HG03039 (cell line): ENCODE results near the gene BNC2.

Experiments
- ATAC-seq: cut with Tn5 transposase; IDR thresholded peaks from one replicate; pipeline ENCODE4 v1.9.1; 2021; ENCODE audit warnings: mild to moderate bottlenecking, moderate library complexity; ENCODE audit not compliant: unreplicated experiment

The BNC2 gene

GRCh38 chr9:16817514-16817913 lies 53.0 kb downstream of the BNC2 start:
- ATAC-seq, result no peak

- ATAC-seq, result no peak
These were observed 53.5 kb downstream of the BNC2 start for GRCh38 chr9:16817002-16817401.

GRCh38 chr9:16816011-16816410 lies 54.5 kb downstream of the BNC2 start:
- no peak for ATAC-seq

GRCh38 chr9:16815079-16815478 lies 55.4 kb downstream of the BNC2 start:
- ATAC-seq, result no peak

- no peak for ATAC-seq
These were observed 56.6 kb downstream of the BNC2 start for GRCh38 chr9:16813838-16814237.

- ATAC-seq, result no peak
These were observed 58.3 kb downstream of the BNC2 start for GRCh38 chr9:16811987-16812685.

GRCh38 chr9:16809912-16810610 lies 60.4 kb downstream of the BNC2 start:
- no peak for ATAC-seq

- ATAC-seq, result no peak
These were observed 63.8 kb downstream of the BNC2 start for GRCh38 chr9:16806674-16807073.

- no peak for ATAC-seq
These were observed 66.8 kb downstream of the BNC2 start for GRCh38 chr9:16803648-16804047.

GRCh38 chr9:16801871-16802466 lies 68.5 kb downstream of the BNC2 start:
- no peak for ATAC-seq

- ATAC-seq, result no peak
These were observed 74.1 kb downstream of the BNC2 start for GRCh38 chr9:16796304-16796825.

- ATAC-seq, result no peak
These were observed 75.4 kb downstream of the BNC2 start for GRCh38 chr9:16794871-16795639.

- no peak for ATAC-seq
These were observed 76.4 kb downstream of the BNC2 start for GRCh38 chr9:16794103-16794502.

GRCh38 chr9:16787724-16788123 lies 82.7 kb downstream of the BNC2 start:
- ATAC-seq, result no peak

- no peak for ATAC-seq
These were observed 86.5 kb downstream of the BNC2 start for GRCh38 chr9:16784002-16784401.

- ATAC-seq, result no peak
These were observed 88.0 kb downstream of the BNC2 start for GRCh38 chr9:16782490-16782889.

- ATAC-seq, result no peak
These were observed 95.1 kb downstream of the BNC2 start for GRCh38 chr9:16775330-16775729.

GRCh38 chr9:16773617-16774016 lies 96.9 kb downstream of the BNC2 start:
- no peak for ATAC-seq

GRCh38 chr9:16773116-16773515 lies 97.4 kb downstream of the BNC2 start:
- no peak for ATAC-seq

- ATAC-seq, result no peak
These were observed 99.1 kb downstream of the BNC2 start for GRCh38 chr9:16771356-16771755.

- ATAC-seq, result no peak
These were observed 101.2 kb downstream of the BNC2 start for GRCh38 chr9:16769291-16769690.
